GM12875 (cell line): Measurements from ENCODE around the gene MNX1.

Source experiments
- H3K4me3 ChIP-seq: one replicate; pipeline ENCODE4 v1.5.1; 2011; ENCODE audit warnings: low read depth, low read length, control low read depth
- TF ChIP-seq, protein P1 (sequence below): IDR thresholded peaks from 2 replicates; pipeline ENCODE4 v1.5.1; 2011; ENCODE audit warnings: low read depth, mild to moderate bottlenecking, control low read depth, inconsistent platforms, low read length, moderate library complexity, borderline replicate concordance; ENCODE audit not compliant: insufficient read depth

The MNX1 gene

DNA sequence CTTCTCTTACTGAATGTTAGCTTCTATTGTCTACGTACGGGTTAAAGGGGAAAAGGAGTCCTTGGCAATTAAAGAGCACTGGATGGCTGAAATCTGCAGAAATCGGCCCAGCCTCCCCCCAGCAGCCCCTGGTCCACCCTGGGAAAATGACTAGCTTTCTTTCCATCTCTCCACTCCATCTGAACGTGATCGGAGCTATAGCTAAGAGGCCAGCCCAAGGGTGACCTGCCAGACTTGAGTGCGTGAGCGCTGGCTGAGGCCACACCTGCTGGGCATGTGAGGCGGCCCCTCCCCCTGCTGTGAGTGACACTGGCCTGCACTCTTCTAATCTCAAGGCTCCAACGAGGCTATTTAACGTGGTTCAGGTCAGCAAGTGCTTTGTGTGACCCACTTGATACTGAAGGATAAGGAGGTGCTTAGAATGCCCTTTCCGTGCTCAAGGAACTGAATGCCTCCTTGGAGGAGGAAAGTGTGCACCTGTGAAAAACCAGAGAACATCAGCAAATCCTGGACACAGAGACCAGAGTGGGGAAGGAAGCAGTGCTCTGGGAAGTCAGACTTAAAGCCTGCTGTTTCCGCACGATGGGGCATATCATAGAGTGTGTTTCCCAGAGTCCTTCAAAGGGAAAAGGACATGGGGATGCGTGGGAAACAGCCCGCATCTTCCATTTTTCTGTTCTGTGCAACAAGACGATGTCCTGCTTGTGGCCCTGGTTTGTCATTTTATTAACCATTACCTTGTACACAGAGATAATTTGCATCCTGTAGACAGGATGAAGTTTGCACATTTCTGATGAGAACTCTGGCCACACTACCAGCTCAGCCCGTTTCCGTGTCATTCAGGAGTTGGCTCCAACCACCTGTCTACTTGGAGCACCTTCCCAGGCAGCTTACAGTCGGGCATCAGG, 12.5 kb upstream of the MNX1 start:
- H3K4me3 ChIP-seq, result no peak overlapping the region
- TF ChIP-seq, protein P1, sequence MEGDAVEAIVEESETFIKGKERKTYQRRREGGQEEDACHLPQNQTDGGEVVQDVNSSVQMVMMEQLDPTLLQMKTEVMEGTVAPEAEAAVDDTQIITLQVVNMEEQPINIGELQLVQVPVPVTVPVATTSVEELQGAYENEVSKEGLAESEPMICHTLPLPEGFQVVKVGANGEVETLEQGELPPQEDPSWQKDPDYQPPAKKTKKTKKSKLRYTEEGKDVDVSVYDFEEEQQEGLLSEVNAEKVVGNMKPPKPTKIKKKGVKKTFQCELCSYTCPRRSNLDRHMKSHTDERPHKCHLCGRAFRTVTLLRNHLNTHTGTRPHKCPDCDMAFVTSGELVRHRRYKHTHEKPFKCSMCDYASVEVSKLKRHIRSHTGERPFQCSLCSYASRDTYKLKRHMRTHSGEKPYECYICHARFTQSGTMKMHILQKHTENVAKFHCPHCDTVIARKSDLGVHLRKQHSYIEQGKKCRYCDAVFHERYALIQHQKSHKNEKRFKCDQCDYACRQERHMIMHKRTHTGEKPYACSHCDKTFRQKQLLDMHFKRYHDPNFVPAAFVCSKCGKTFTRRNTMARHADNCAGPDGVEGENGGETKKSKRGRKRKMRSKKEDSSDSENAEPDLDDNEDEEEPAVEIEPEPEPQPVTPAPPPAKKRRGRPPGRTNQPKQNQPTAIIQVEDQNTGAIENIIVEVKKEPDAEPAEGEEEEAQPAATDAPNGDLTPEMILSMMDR, result no peak

DNA sequence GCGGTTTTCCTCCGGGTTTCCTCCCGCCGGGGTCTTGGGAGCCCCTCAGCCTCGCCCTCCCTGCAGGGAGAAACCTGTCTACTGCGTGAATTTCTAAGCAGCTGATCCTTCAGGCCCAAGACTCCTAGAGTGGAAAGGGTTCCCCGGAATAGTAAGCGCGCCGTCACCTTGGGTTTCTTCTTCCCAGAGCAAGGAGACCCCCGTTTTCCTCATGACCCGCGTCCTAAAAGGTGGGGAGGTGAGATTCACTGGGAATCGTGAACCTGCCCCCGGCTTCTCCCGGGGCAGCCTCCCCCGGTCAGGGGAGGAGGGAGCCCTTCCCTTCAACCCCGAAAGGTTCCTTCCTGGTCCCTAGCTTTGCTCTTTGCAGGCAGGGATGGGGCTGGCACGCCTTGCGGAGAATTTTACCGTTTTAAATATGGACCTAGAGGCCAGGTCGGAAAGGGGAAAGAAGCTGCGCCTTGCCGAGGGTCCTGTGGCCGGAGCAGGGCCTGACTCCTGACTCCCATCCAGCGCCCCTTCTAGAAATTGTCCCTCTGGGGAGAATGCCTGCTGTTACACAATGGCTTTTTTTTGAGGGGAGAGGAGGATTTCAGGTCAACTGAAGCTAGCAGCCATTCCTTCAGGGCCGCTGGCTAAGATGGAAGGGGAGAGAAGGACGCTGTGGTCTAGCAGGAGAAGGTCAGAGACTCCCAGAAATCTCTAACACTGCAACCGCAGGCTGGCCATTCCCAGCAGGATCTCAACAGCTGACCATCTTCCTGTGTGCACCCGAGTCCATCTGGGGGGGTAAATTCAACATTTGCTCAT, 11.6 kb upstream of the MNX1 start:
- H3K4me3 ChIP-seq, result no peak overlapping the region
- TF ChIP-seq, protein P1, result no peak

DNA sequence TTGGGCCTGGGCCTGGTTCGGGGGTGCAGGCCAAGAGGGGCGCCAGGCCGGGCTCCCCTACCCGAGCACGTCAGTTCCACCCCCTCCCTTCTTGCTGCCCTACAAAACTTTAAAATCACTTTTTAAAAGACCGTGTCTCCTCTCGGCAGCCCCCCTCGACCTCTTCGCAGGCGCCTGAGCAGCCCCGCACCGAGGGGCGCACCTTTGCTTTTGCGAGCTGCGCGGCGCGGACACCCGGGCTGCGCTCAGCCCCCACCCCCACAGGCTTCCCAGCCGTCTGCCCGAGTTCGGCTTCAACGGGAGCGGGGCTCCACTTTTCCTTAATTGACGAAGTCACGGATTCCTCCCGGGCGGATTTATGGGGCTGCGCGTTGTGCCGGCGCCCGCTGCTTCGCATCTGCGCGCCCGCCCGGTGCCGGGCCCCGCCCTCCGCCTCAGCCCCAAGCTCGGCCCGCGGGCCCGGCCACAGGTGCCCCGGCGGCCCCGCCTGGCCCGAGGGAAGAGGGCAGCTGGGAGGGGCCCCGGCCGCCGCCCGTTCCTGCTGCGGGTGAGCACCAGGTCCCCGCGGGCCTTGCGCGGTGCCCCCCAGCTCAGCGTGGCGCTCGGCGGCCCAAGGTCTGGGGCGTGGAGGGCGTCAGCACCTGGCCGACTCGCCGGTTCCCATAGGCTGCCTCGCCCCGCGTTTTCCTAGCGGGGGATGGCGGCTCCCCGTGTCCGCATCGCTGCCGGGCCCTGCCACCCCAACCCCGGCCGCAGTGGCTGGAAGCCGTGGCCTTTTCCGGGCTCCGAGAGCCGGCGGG, 10.8 kb upstream of the MNX1 start:
- no peak overlapping the region for H3K4me3 ChIP-seq
- TF ChIP-seq, protein P1, result no peak

DNA sequence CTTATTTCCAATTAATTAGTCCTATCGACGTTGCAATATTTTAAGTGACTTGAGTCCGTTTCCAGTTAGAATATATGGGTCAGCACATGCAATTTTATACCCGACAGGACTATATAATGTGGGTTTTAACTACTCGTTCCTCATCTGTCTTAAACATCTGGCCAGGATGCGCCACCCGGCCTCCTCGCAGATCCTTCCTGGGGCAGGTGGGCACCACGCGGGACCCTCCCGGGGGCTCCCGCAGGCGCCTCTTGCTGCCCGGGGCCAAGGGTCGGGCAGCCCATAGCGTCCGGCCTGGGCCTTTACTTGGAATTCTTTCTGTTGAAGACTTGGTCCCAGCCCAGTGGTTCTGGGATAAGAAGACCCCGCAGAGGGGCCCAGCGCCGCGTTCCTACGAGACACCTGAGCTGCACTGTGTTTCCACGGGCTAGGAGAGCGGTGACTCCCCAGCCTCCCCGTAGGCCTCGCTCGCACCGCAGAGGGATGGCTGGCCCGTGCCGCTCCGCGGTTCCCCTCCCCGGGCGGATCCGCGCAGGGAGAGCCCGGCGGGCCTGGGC, 10.1 kb upstream of the MNX1 start:
- TF ChIP-seq, protein P1, result no peak
- H3K4me3 ChIP-seq, result no peak overlapping the region

DNA sequence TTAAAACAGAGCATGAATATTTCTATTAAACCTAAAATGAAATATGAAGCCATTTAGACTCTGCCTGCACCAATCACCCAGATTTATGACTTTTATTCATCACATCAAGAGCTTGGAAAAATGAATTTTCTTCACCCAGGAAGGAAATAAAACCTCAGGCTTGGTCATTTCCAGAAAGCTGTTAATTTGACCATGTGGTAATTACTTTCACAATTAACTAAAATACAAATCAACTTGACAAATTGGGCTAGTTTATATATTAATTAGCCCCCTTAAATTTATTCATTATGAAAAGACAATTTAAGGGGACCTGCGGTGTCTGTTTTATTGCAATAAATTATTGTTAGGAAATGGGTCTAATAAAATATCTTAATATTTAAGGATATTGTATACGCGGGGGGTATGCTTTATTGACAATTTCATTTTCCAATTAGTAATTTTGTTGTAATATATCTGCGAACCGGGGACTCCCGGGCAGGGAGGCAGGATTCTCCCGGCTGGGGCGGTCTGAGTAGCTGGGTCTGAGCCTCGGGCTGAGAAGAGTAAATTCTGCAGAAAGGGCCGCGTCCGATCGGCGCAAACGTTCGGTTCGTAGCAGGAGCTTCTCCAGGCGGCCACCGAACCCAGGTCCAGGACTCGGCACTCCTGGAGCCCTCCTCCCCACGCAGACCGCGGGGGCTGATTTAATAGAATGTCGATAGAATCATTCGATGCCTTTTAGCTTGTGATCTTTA, 9.4 kb upstream of the MNX1 start:
- TF ChIP-seq, protein P1, result no peak
- no peak overlapping the region for H3K4me3 ChIP-seq

DNA sequence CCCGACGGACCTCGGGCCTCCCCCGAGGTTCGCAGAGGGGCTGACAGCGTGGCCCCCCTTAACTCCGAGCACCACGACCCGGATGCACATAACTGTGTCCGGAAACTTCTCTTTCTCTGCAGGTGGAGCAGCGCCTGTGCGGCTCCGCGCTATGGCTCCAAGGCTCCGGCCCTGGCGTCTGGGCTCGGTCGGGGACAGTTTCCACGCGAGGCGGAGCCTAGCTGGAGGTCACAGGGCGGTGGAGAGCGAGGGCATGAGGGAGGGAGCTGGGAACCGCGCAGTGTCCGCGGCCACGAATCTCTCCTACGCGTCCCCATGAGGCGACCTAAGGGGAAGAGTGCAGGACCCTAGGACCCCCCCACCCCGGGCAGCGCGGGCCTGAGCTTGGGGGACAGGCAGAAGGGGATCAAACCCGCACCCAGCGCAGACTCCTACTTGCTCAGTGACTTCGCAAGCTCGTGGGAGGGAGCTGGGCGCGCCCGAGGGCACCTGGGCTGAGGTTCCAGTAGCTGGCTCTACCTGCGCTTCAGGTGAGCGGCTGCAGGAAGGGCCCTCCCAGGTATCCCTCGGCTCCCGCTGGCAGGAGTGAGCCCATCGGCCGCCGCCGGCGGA, 8.6 kb upstream of the MNX1 start:
- H3K4me3 ChIP-seq, result no peak overlapping the region
- TF ChIP-seq, protein P1, result no peak
